Endodermal cell (in vitro differentiated cells): ENCODE data around the gene GPR137C. TPM values are rescaled to one million over a fixed set of nuclear protein-coding genes. Genes with fewer than 3 reads are reported as not detected.

Source experiments
- DNase-seq: peaks from one replicate; pipeline ENCODE4 v3.0.0-alpha.2; 2017
- H3K27ac ChIP-seq: 2 replicates; pipeline ENCODE4 v1.5.1; 2013; ENCODE audit warnings: mild to moderate bottlenecking, low read depth, low read length, moderate library complexity
- H3K27me3 ChIP-seq: 2 replicates; pipeline ENCODE4 v1.6.1; 2013; ENCODE audit warnings: mild to moderate bottlenecking, low read length, moderate library complexity; ENCODE audit not compliant: insufficient read depth, control insufficient read depth, poor library complexity, severe bottlenecking
- H3K36me3 ChIP-seq: 2 replicates; pipeline ENCODE4 v1.7.0; 2013; ENCODE audit warnings: mild to moderate bottlenecking, low read length, moderate library complexity; ENCODE audit not compliant: control insufficient read depth, insufficient read depth
- H3K4me1 ChIP-seq: one replicate; pipeline ENCODE4 v1.7.0; 2013; ENCODE audit warnings: low read length; ENCODE audit not compliant: control insufficient read depth, insufficient read depth
- H3K4me3 ChIP-seq: 2 replicates; pipeline ENCODE4 v1.5.1; 2013; ENCODE audit warnings: mild to moderate bottlenecking, low read length, moderate library complexity
- H3K9ac ChIP-seq: 2 replicates; pipeline ENCODE4 v1.6.1; 2013; ENCODE audit warnings: mild to moderate bottlenecking, low read length, moderate library complexity; ENCODE audit not compliant: poor library complexity, severe bottlenecking; ENCODE audit errors: extremely low read depth
- H3K9me3 ChIP-seq: 2 replicates; pipeline ENCODE4 v1.6.1; 2013; ENCODE audit warnings: mild to moderate bottlenecking, low read length, moderate library complexity; ENCODE audit not compliant: control insufficient read depth
- H3K27ac Mint-ChIP-seq: 2 replicates; pipeline ENCODE4 v1.8.0; 2020; ENCODE audit warnings: mixed read lengths
- H3K27me3 Mint-ChIP-seq: 2 replicates; pipeline ENCODE4 v1.8.0; 2021; ENCODE audit warnings: mild to moderate bottlenecking, mixed read lengths; ENCODE audit not compliant: insufficient read depth
- H3K36me3 Mint-ChIP-seq: 2 replicates; pipeline ENCODE4 v1.8.0; 2020; ENCODE audit warnings: low read depth, mixed read lengths
- H3K4me1 Mint-ChIP-seq: 2 replicates; pipeline ENCODE4 v1.8.0; 2020; ENCODE audit warnings: mixed read lengths
- H3K4me3 Mint-ChIP-seq: 2 replicates; pipeline ENCODE4 v1.8.0; 2020; ENCODE audit warnings: mild to moderate bottlenecking, moderate library complexity, mixed read lengths
- H3K9me3 Mint-ChIP-seq: 2 replicates; pipeline ENCODE4 v1.8.0; 2020; ENCODE audit warnings: mild to moderate bottlenecking, mixed read lengths
- WGBS, 2 experiments: methylation state at CpG; one replicate each; pipeline versions ENCODE4 v1.1.5 to v1.1.7; 2013; ENCODE audit warnings: missing lambda C conversion rate in 2 of 2, mixed read lengths in 1 of 2; ENCODE audit not compliant: insufficient coverage in 1 of 2, insufficient read length in 1 of 2; 5-methylcytosine and 5-hydroxymethylcytosine counted together
- total RNA-seq, 2 donors: library from RNA; stranded (reverse); fragmentation: NEBNext Ultra II Directional in 1 of 2; extraction: Animal tissue kit (Norgen Biotek cat#: 25700) in 1 of 2; gene quantifications; 2 replicates in 1 of 2; 3 replicates in 1 of 2; pipeline ENCODE4 v1.2.1, GENCODE V29; 2021
- TF ChIP-seq, protein P1 (sequence below): fragments of 200-600 bp; sonication (generic); conservative IDR thresholded peaks from 2 replicates; pipeline ENCODE4 v1.5.0; 2021; ENCODE audit warnings: antibody characterized with exemption, mild to moderate bottlenecking

GPR137C gene
- total RNA-seq, 2 donors from 2014 or later: 8.8 to 9.3 TPM

DNA sequence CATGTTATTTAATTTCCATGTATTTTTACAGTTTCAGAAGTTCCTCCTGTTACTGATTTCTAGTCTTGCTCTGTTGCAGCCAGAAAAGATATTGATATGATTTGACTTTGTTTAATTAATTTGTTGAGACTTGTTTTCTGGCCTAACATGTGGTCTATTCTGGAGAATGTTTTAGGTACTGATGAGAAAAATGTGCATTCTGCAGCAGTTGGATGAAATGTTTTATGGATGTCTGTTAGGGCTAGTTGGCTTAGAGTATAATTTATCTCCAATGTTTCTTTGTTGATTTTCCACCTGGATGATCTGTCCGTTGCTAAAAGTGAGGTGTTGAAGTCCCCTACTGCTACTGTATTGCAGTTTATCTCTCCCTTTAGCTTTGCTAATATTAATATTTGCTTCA lies 54.4 kb downstream of the GPR137C start:
- H3K9me3 Mint-ChIP-seq: peaks cover 19% of the 10 kb centered on the region
- no peaks in the 10 kb centered on the region for H3K27me3 ChIP-seq
- H3K4me1 Mint-ChIP-seq: peaks cover 6% of the 10 kb centered on the region
- TF ChIP-seq, protein P1, sequence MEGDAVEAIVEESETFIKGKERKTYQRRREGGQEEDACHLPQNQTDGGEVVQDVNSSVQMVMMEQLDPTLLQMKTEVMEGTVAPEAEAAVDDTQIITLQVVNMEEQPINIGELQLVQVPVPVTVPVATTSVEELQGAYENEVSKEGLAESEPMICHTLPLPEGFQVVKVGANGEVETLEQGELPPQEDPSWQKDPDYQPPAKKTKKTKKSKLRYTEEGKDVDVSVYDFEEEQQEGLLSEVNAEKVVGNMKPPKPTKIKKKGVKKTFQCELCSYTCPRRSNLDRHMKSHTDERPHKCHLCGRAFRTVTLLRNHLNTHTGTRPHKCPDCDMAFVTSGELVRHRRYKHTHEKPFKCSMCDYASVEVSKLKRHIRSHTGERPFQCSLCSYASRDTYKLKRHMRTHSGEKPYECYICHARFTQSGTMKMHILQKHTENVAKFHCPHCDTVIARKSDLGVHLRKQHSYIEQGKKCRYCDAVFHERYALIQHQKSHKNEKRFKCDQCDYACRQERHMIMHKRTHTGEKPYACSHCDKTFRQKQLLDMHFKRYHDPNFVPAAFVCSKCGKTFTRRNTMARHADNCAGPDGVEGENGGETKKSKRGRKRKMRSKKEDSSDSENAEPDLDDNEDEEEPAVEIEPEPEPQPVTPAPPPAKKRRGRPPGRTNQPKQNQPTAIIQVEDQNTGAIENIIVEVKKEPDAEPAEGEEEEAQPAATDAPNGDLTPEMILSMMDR: no peak
- no peak overlapping the region for H3K27ac Mint-ChIP-seq
- H3K27me3 Mint-ChIP-seq: no peaks in the 10 kb centered on the region
- DNase-seq: no peak
- H3K4me1 ChIP-seq: no peaks in the 10 kb centered on the region
- no peak overlapping the region for H3K9ac ChIP-seq
- no peak overlapping the region for H3K4me3 Mint-ChIP-seq
- no peak overlapping the region for H3K4me3 ChIP-seq
- no peaks in the 10 kb centered on the region for H3K36me3 ChIP-seq
- H3K27ac ChIP-seq: no peak overlapping the region
- peaks cover 15% of the 10 kb centered on the region for H3K36me3 Mint-ChIP-seq
- peaks cover 10% of the 10 kb centered on the region for H3K9me3 ChIP-seq
- WGBS, 2 experiments: 100% methylated on average over 1 of the region's 1 CpG; no CpG with 5 or more reads in 1 of the 2 experiments

DNA sequence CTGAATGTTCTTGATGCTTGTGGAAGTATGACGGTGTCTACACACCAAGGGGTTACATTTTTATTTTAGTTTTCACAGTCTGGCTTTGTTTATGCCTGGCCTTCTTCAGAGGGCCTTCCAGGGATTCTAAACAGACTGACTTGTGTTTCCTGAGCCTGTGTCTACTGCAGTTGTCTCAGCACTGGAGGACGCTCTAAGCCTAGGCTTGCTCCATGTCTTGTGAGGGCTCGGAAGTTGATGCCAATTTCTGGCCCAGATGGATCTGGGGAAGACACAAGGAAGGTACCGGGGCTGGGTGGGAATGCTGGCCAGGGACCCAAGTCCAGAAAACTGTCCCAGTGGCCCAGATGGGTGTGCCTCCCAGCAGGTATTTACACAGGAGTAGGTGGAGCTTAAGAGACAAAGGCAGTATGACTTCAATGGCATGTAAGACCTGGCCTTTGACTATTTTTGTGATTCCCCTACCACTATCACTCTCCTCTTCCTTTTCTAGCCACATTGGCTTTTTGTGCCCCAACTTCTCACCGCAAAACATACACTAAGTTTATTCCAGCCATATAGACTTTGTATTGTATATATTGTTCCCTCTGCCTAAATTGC lies 56.9 kb downstream of the GPR137C start:
- no peaks in the 10 kb centered on the region for H3K36me3 ChIP-seq
- H3K4me3 Mint-ChIP-seq: no peak overlapping the region
- TF ChIP-seq, protein P1: no peak
- H3K9me3 Mint-ChIP-seq: peaks cover 12% of the 10 kb centered on the region
- peak; percentile 48 for DNase-seq
- no peaks in the 10 kb centered on the region for H3K27me3 ChIP-seq
- no peak overlapping the region for H3K27ac ChIP-seq
- H3K27me3 Mint-ChIP-seq: no peaks in the 10 kb centered on the region
- peaks cover 10% of the 10 kb centered on the region for H3K9me3 ChIP-seq
- H3K27ac Mint-ChIP-seq: peak overlapping the region; percentile 50
- 92 to 100% methylated on average over 1 to 5 of the region's 5 CpGs for WGBS, 2 experiments
- H3K4me1 ChIP-seq: no peaks in the 10 kb centered on the region
- H3K4me3 ChIP-seq: no peak overlapping the region
- H3K36me3 Mint-ChIP-seq: peaks cover 16% of the 10 kb centered on the region
- peaks cover 6% of the 10 kb centered on the region for H3K4me1 Mint-ChIP-seq
- no peak overlapping the region for H3K9ac ChIP-seq

DNA sequence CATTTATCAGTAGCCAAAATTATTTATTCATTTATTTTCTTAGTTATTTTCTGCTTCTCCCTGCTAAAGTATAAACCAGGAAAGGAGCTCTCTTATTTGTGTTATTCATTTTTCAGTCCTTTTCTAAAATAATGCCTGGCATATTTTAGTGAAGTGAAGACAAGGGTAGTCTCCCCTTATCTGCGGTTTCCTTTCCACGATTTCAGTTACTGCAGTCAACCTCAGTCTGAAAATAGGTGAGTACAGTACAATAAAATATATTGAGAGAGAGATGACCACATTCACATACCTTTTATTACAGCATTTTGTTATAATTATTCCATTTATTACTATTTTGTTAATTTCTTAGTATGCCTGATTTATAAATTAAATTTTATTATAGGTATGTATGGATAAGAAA lies 57.6 kb downstream of the GPR137C start:
- Histone ChIP-seq H3K4me3 (no peak overlapping the region), H3K27me3 (no peaks in the 10 kb centered on the region), H3K4me1 (no peaks in the 10 kb centered on the region), H3K9me3 (peaks cover 3% of the 10 kb centered on the region), H3K9ac (no peak overlapping the region), H3K36me3 (no peaks in the 10 kb centered on the region), H3K27ac (no peak overlapping the region)
- WGBS, 2 experiments: no CpG with 5 or more reads among the region's 2 CpGs
- Mint-ChIP-seq H3K4me1 (peaks cover 6% of the 10 kb centered on the region), H3K9me3 (peaks cover 6% of the 10 kb centered on the region), H3K27me3 (no peaks in the 10 kb centered on the region), H3K4me3 (no peak overlapping the region), H3K27ac (no peak overlapping the region), H3K36me3 (peaks cover 10% of the 10 kb centered on the region)
- DNase-seq: no peak
- TF ChIP-seq, protein P1: no peak
